IMR-90 (cell line): ENCODE results near the gene MALSU1. TPM values are rescaled to one million over a fixed set of nuclear protein-coding genes. Genes with fewer than 3 reads are reported as not detected.
A peak's percentile ranks its signal among the peaks of the same experiment; 100 is the strongest.

ENCODE experiments used
- ATAC-seq: fragments of 200-7000 bp; cut with Tn5 transposase; 2 replicates; pipeline ENCODE4 v1.9.1; 2020; ENCODE audit warnings: low read depth, mild to moderate bottlenecking, moderate library complexity
- BruUV-seq: library from RNA; stranded (reverse); fragments of 400-500 nt; replicated peaks from 2 replicates; lab custom pipeline; 2021; lab: Mats Ljungman, UMichigan
- CTCF ChIA-PET: fragments of 300-600 bp; formaldehyde crosslinking; extraction: SDS; loops from one replicate; lab custom pipeline; 2021; ENCODE audit warnings: antibody characterized with exemption; lab: Yijun Ruan, JAX
- POLR2A ChIA-PET: fragments of 300-600 bp; sonication (Branson Sonifier 250); formaldehyde crosslinking; loops from one replicate; lab custom pipeline; 2022; ENCODE audit warnings: antibody characterized with exemption; ENCODE audit not compliant: unreplicated experiment; lab: Charles Lee
- DNase-seq: peaks from one replicate; pipeline ENCODE4 v3.0.0; 2013
- H2AFZ ChIP-seq: replicated peaks from 2 replicates; pipeline ENCODE3; 2013; ENCODE audit warnings: low read length, mild to moderate bottlenecking; ENCODE audit not compliant: poor library complexity
- H2AK5ac ChIP-seq: 2 replicates; pipeline ENCODE4 v1.6.1; 2013; ENCODE audit warnings: low read depth, low read length, inconsistent platforms
- H2AK9ac ChIP-seq: replicated peaks from 2 replicates; pipeline ENCODE3; 2013; ENCODE audit warnings: mild to moderate bottlenecking, low read depth, low read length, moderate library complexity; ENCODE audit not compliant: poor library complexity
- H2BK120ac ChIP-seq: 2 replicates; pipeline ENCODE4 v1.6.1; 2013; ENCODE audit warnings: low read depth, low read length, inconsistent platforms
- H2BK15ac ChIP-seq: 3 replicates; pipeline ENCODE4 v1.6.1; 2013; ENCODE audit warnings: low read depth, low read length, inconsistent platforms
- H2BK20ac ChIP-seq: 2 replicates; pipeline ENCODE4 v1.6.1; 2013; ENCODE audit warnings: low read depth, mild to moderate bottlenecking, inconsistent platforms, low read length, moderate library complexity
- H2BK5ac ChIP-seq: 2 replicates; pipeline ENCODE4 v1.6.1; 2013; ENCODE audit warnings: mild to moderate bottlenecking, low read depth, low read length, inconsistent platforms; ENCODE audit not compliant: poor library complexity, severe bottlenecking
- H3K14ac ChIP-seq: replicated peaks from 2 replicates; pipeline ENCODE4 v1.6.1; 2013; ENCODE audit warnings: low read depth, low read length, inconsistent platforms
- H3K18ac ChIP-seq: 2 replicates; pipeline ENCODE4 v1.6.1; 2013; ENCODE audit warnings: low read depth, low read length, control low read depth
- H3K23ac ChIP-seq: 2 replicates; pipeline ENCODE4 v1.6.1; 2013; ENCODE audit warnings: low read depth, low read length, inconsistent platforms
- H3K27ac ChIP-seq: 2 replicates; pipeline ENCODE4 v1.5.1; 2013; ENCODE audit warnings: mild to moderate bottlenecking, control low read depth, low read length; ENCODE audit not compliant: insufficient read depth
- H3K27me3 ChIP-seq: 2 replicates; pipeline ENCODE4 v1.6.1; 2013; ENCODE audit warnings: low read length; ENCODE audit not compliant: control insufficient read depth, insufficient read depth
- H3K36me3 ChIP-seq: 2 replicates; pipeline ENCODE4 v1.6.1; 2013; ENCODE audit warnings: low read length, mixed read lengths; ENCODE audit not compliant: control insufficient read depth, insufficient read depth
- H3K4ac ChIP-seq: 2 replicates; pipeline ENCODE4 v1.6.1; 2013; ENCODE audit warnings: low read depth, low read length, inconsistent platforms
- H3K4me1 ChIP-seq: 2 replicates; pipeline ENCODE4 v1.6.1; 2013; ENCODE audit warnings: low read length, mixed read lengths; ENCODE audit not compliant: control insufficient read depth, insufficient read depth
- H3K4me2 ChIP-seq: 2 replicates; pipeline ENCODE4 v1.6.1; 2013; ENCODE audit warnings: low read depth, mild to moderate bottlenecking, control low read depth, low read length, moderate library complexity
- H3K4me3 ChIP-seq: 2 replicates; pipeline ENCODE4 v1.5.1; 2013; ENCODE audit warnings: low read depth, mild to moderate bottlenecking, control low read depth, low read length, moderate library complexity; ENCODE audit not compliant: insufficient read depth
- H3K56ac ChIP-seq: 2 replicates; pipeline ENCODE4 v1.6.1; 2013; ENCODE audit warnings: low read length, inconsistent platforms; ENCODE audit not compliant: insufficient read depth; ENCODE audit errors: extremely low read depth
- H3K79me1 ChIP-seq, 2 experiments: 2 replicates each; pipeline ENCODE4 v1.6.1; 2013; ENCODE audit warnings: low read length in 2 of 2, inconsistent platforms in 1 of 2, low read depth in 1 of 2
- H3K9ac ChIP-seq: 2 replicates; pipeline ENCODE4 v1.6.1; 2013; ENCODE audit warnings: low read depth, low read length, control low read depth
- H3K9me1 ChIP-seq: 2 replicates; pipeline ENCODE4 v1.6.1; 2013; ENCODE audit warnings: low read length, inconsistent platforms; ENCODE audit not compliant: insufficient read depth
- H3K9me3 ChIP-seq: 2 replicates; pipeline ENCODE4 v1.6.1; 2013; ENCODE audit warnings: low read length; ENCODE audit not compliant: control insufficient read depth, insufficient read depth
- H4K20me1 ChIP-seq: 2 replicates; pipeline ENCODE4 v1.6.1; 2013; ENCODE audit warnings: low read length, inconsistent platforms; ENCODE audit not compliant: insufficient read depth
- H4K5ac ChIP-seq: 2 replicates; pipeline ENCODE4 v1.6.1; 2013; ENCODE audit warnings: mild to moderate bottlenecking, low read depth, low read length, control low read depth
- H4K8ac ChIP-seq, 2 experiments: 2 replicates each; pipeline ENCODE4 v1.6.1; 2013; ENCODE audit warnings: low read depth in 2 of 2, low read length in 2 of 2, control low read depth in 1 of 2, inconsistent platforms in 1 of 2
- H4K91ac ChIP-seq: 2 replicates; pipeline ENCODE4 v1.6.1; 2013; ENCODE audit warnings: low read depth, low read length, inconsistent platforms; ENCODE audit not compliant: insufficient read depth
- BHLHE40 ChIP-seq: fragments of 150-350 bp; IDR thresholded peaks from 2 replicates; pipeline ENCODE4 v1.6.1; 2016; ENCODE audit warnings: mild to moderate bottlenecking, low read depth, low read length
- CEBPB ChIP-seq: IDR thresholded peaks from 2 replicates; pipeline ENCODE4 v1.6.1; 2012; ENCODE audit warnings: low read depth, low read length, improper control_type of control experiment
- FOS ChIP-seq: fragments of 150-350 bp; IDR thresholded peaks from 2 replicates; pipeline ENCODE4 v1.6.1; 2016; ENCODE audit warnings: low read depth, low read length
- MAFK ChIP-seq: IDR thresholded peaks from 2 replicates; pipeline ENCODE4 v1.6.1; 2012; ENCODE audit warnings: low read depth, low read length, improper control_type of control experiment
- RAD21 ChIP-seq: IDR thresholded peaks from 2 replicates; pipeline ENCODE4 v1.6.1; 2012; ENCODE audit warnings: low read length, improper control_type of control experiment
- WGBS, 2 experiments: methylation state at CpG; one replicate each; pipeline versions ENCODE4 v1.1.5 to v1.1.7; 2013; ENCODE audit warnings: missing lambda C conversion rate in 2 of 2; ENCODE audit not compliant: insufficient read length in 1 of 2; ENCODE audit errors: extremely low coverage in 2 of 2; 5-methylcytosine and 5-hydroxymethylcytosine counted together
- dilution Hi-C: fragments of 300-500 bp; cut with HindIII; formaldehyde crosslinking; loops from one replicate; pipeline ENCODE4 v1.14.3; 2018; ENCODE audit warnings: low sequenced_read_pairs; ENCODE audit not compliant: unreplicated experiment
- in situ Hi-C: fragments of 300-500 bp; cut with MboI; formaldehyde crosslinking; loops from 3 replicates; pipeline ENCODE4 v1.14.3; 2019; ENCODE audit warnings: low sequenced_read_pairs, inconsistent platforms, mixed read lengths
- intact Hi-C: fragments of 100-400 bp; cut with micrococcal nuclease; formaldehyde crosslinking; loops from 2 replicates; pipeline ENCODE4 v1.10.0; 2022
- polyA plus RNA-seq, 3 experiments: library from polyadenylated mRNA; depleted of rRNA; stranded (reverse); fragments of >200 nt; gene quantifications; 2 replicates each; pipeline ENCODE4 v1.2.3, GENCODE V29; 2012; ENCODE audit warnings: low replicate concordance in 1 of 3
- total RNA-seq: library from RNA; depleted of rRNA; stranded (reverse); fragments of >200 nt; gene quantifications from 2 replicates; pipeline ENCODE4 v1.2.3, GENCODE V29; 2012

MALSU1 gene
- total and polyA plus RNA-seq, 2 of the 4 experiments (the other 2 are of a cell fraction): 30.5 to 36.0 TPM

GRCh38 chr7:23333671-23334246, 34.6 kb downstream of the MALSU1 start:
- TF ChIP-seq CEBPB: peak; percentile 81
- TF ChIP-seq FOS: peak; percentile 70; the same call in 1 of the 2 replicates
- no peak for TF ChIP-seq RAD21
- peak; percentile 71 for TF ChIP-seq MAFK
- TF ChIP-seq BHLHE40: 0 out of 2 replicates have a peak, but pooled peaks have one; percentile 23
- H3K36me3 ChIP-seq: peaks cover 17% of the 10 kb centered on the region
- H4K5ac ChIP-seq: no peak overlapping the region; the same call in 1 of the 2 replicates
- peaks cover 14 to 55% of the 10 kb centered on the region in 2 experiments for H3K79me1 ChIP-seq
- H3K18ac ChIP-seq: peak overlapping the region; percentile 44
- H3K56ac ChIP-seq: no peak overlapping the region; the same call in 1 of the 2 replicates
- H3K4me1 ChIP-seq: peaks cover 15% of the 10 kb centered on the region
- 0% methylated on average over 1 of the region's 9 CpGs; no CpG with 5 or more reads in 1 of the 2 experiments for WGBS, 2 experiments
- peak overlapping the region; percentile 53 for H3K4ac ChIP-seq
- H3K9me3 ChIP-seq: peaks cover 5% of the 10 kb centered on the region
- in situ Hi-C loops: no loop called here
- peak overlapping the region; percentile 77 for H3K27ac ChIP-seq
- H3K9me1 ChIP-seq: peaks cover 5% of the 10 kb centered on the region
- peaks cover 13% of the 10 kb centered on the region; the same call in 1 of the 2 replicates for H4K20me1 ChIP-seq
- H2BK20ac ChIP-seq: peak overlapping the region; percentile 68; the same call in 1 of the 2 replicates
- DNase-seq (peak; percentile 96), ATAC-seq (peak; percentile 41)
- dilution Hi-C loops: no loop called here
- ChIA-PET POLR2A (no interaction called here), CTCF (interaction anchor here (0.6 to 1.1 kb wide), 2 partner anchors 24 to 61 kb away, joined by 3 read pairs; no protein-coding TSS in a partner anchor)
- H3K4me2 ChIP-seq: peak overlapping the region; percentile 52; the same call in 1 of the 2 replicates
- H2AK5ac ChIP-seq: peak overlapping the region; percentile 60
- H3K14ac ChIP-seq: no peak overlapping the region; the same call in 1 of the 2 replicates
- peak overlapping the region; percentile 46; the same call in 1 of the 2 replicates for H3K23ac ChIP-seq
- intact Hi-C loops: no loop called here
- H2BK5ac ChIP-seq: peak overlapping the region; percentile 84
- no peak overlapping the region for H2AFZ ChIP-seq
- peak overlapping the region in 1 of 2 experiments; percentile 55; a peak in 2 of 4 replicates for H4K8ac ChIP-seq
- H4K91ac ChIP-seq: peak overlapping the region; percentile 47; the same call in 1 of the 2 replicates
- no peak overlapping the region for H3K4me3 ChIP-seq
- peak overlapping the region; percentile 51; the same call in 1 of the 2 replicates for H2BK120ac ChIP-seq
- H3K9ac ChIP-seq: 0 out of 2 replicates have a peak overlapping the region, but pooled peaks have one; percentile 9
- no TSS peak for BruUV-seq
- no peaks in the 10 kb centered on the region for H3K27me3 ChIP-seq
- no peak overlapping the region for H2AK9ac ChIP-seq
- 0 out of 3 replicates have a peak overlapping the region, but pooled peaks have one; percentile 10 for H2BK15ac ChIP-seq
